ENCODE measurements around the gene ESYT3.
"Not testable (repeated sequence)": the region's sequence is repeated elsewhere in the genome, so short reads cannot be mapped to it uniquely, and the experiment has no call there.

- TF ChIP-seq, protein P1, sequence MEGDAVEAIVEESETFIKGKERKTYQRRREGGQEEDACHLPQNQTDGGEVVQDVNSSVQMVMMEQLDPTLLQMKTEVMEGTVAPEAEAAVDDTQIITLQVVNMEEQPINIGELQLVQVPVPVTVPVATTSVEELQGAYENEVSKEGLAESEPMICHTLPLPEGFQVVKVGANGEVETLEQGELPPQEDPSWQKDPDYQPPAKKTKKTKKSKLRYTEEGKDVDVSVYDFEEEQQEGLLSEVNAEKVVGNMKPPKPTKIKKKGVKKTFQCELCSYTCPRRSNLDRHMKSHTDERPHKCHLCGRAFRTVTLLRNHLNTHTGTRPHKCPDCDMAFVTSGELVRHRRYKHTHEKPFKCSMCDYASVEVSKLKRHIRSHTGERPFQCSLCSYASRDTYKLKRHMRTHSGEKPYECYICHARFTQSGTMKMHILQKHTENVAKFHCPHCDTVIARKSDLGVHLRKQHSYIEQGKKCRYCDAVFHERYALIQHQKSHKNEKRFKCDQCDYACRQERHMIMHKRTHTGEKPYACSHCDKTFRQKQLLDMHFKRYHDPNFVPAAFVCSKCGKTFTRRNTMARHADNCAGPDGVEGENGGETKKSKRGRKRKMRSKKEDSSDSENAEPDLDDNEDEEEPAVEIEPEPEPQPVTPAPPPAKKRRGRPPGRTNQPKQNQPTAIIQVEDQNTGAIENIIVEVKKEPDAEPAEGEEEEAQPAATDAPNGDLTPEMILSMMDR (IDR thresholded peaks at IDR 0.05; ENCODE audit: low read depth, low read length, missing input control), result not testable (repeated sequence)
- not testable (repeated sequence) for TF ChIP-seq ZBTB33 (IDR thresholded peaks at IDR 0.05)
These were observed 52.2 kb downstream of the ESYT3 start for GRCh38 chr3:138486580-138486979.

Data from liver (tissue), 2 donors.